Activated CD4-positive, CD25-positive, alpha-beta regulatory T cell treated with anti-CD3 and anti-CD28 coated beads, Interleukin-2, amount 50 U/mL, for 24 hours (primary cell): ENCODE results near the gene RGS14.
"Not testable (repeated sequence)": the region's sequence is repeated elsewhere in the genome, so short reads cannot be mapped to it uniquely, and the experiment has no call there.

Source experiments
- ATAC-seq, 2 donors: fragments of 150-1000 bp; cut with Tn5 transposase; one replicate each; pipeline ENCODE4 v1.10.0; 2021; ENCODE audit warnings: mild to moderate bottlenecking in 1 of 2, moderate library complexity in 1 of 2

RGS14 gene

GRCh38 chr5:177365845-177366527 lies 8.3 kb downstream of the RGS14 start:
- no peak for ATAC-seq

GRCh38 chr5:177366528-177367322 lies 9.0 kb downstream of the RGS14 start:
- no peak for ATAC-seq

- no peak for ATAC-seq
Observed at GRCh38 chr5:177367323-177367848, 9.7 kb downstream of the RGS14 start.

- no peak for ATAC-seq
Observed at GRCh38 chr5:177367981-177368868, 10.5 kb downstream of the RGS14 start.

- ATAC-seq, result no peak
Observed at GRCh38 chr5:177368869-177369644, 11.3 kb downstream of the RGS14 start.

- ATAC-seq, result no peak
Observed at GRCh38 chr5:177369645-177370440, 12.1 kb downstream of the RGS14 start.

- peak; percentile 61 to 83 for ATAC-seq
Observed at GRCh38 chr5:177370488-177371119, 12.9 kb downstream of the RGS14 start.

GRCh38 chr5:177371120-177372033 lies 13.7 kb downstream of the RGS14 start:
- no peak for ATAC-seq

- peak; percentile 51 to 65 for ATAC-seq
Observed at GRCh38 chr5:177372034-177372896, 14.5 kb downstream of the RGS14 start.

- peak in 1 of 2 donors; percentile 33 for ATAC-seq
Observed at GRCh38 chr5:177372910-177373309, 15.2 kb downstream of the RGS14 start.

GRCh38 chr5:177373806-177374205 lies 16.1 kb downstream of the RGS14 start:
- no peak for ATAC-seq

- no peak for ATAC-seq
Observed at GRCh38 chr5:177374211-177374610, 16.5 kb downstream of the RGS14 start.

- ATAC-seq, result not testable (repeated sequence)
Observed at GRCh38 chr5:177375516-177375915, 17.8 kb downstream of the RGS14 start.

- no peak for ATAC-seq
Observed at GRCh38 chr5:177376107-177376506, 18.4 kb downstream of the RGS14 start.

- no peak for ATAC-seq
Observed at GRCh38 chr5:177377851-177378776, 20.4 kb downstream of the RGS14 start.

GRCh38 chr5:177378884-177379883 lies 21.5 kb downstream of the RGS14 start:
- ATAC-seq, result peak; percentile 68 to 82
